Neural crest cell (in vitro differentiated cells): ENCODE measurements around the gene HSPA4. TPM values are rescaled to one million over a fixed set of nuclear protein-coding genes. Genes with fewer than 3 reads are reported as not detected.

ENCODE experiments used
- DNase-seq: peaks from one replicate; pipeline ENCODE4 v3.0.0; 2021; ENCODE audit warnings: low read depth, mixed read lengths, low spot score
- H3K27ac Mint-ChIP-seq: one replicate; pipeline ENCODE4 v1.8.0; 2021; ENCODE audit warnings: mild to moderate bottlenecking, mixed read lengths; ENCODE audit not compliant: unreplicated experiment
- H3K27me3 Mint-ChIP-seq: 2 replicates; pipeline ENCODE4 v1.8.0; 2021; ENCODE audit warnings: low read depth, mild to moderate bottlenecking, mixed read lengths
- H3K36me3 Mint-ChIP-seq: 2 replicates; pipeline ENCODE4 v1.8.0; 2021; ENCODE audit warnings: low read depth, mild to moderate bottlenecking, mixed read lengths
- H3K4me1 Mint-ChIP-seq: 2 replicates; pipeline ENCODE4 v1.8.0; 2021; ENCODE audit warnings: mixed read lengths
- H3K4me3 Mint-ChIP-seq: one replicate; pipeline ENCODE4 v1.8.0; 2021; ENCODE audit warnings: mild to moderate bottlenecking, mixed read lengths
- H3K9me3 Mint-ChIP-seq: 2 replicates; pipeline ENCODE4 v1.8.0; 2021; ENCODE audit warnings: mixed read lengths
- CTCF ChIP-seq: fragments of 200-600 bp; sonication (generic); conservative IDR thresholded peaks from 2 replicates; pipeline ENCODE4 v1.5.0; 2021; ENCODE audit warnings: antibody characterized with exemption, mild to moderate bottlenecking
- total RNA-seq: library from RNA; stranded (reverse); gene quantifications from 2 replicates; pipeline ENCODE4 v1.2.1, GENCODE V29; 2021

Gene HSPA4
- total RNA-seq, 1 donor from 2014 or later = 161 TPM

- H3K36me3 Mint-ChIP-seq = no peaks in the 10 kb centered on the region
Measured at GRCh38 chr5:133117166-133117911, 65.5 kb downstream of the HSPA4 start.

GRCh38 chr5:133117912-133118445, 66.2 kb downstream of the HSPA4 start:
- H3K4me1 Mint-ChIP-seq = no peaks in the 10 kb centered on the region
- H3K36me3 Mint-ChIP-seq = no peaks in the 10 kb centered on the region
- no peak for TF ChIP-seq CTCF
- no peak overlapping the region for H3K4me3 Mint-ChIP-seq
- peak overlapping the region; percentile 19 for H3K27ac Mint-ChIP-seq
- H3K27me3 Mint-ChIP-seq = peaks cover 2% of the 10 kb centered on the region
- DNase-seq = no peak
- no peaks in the 10 kb centered on the region for H3K9me3 Mint-ChIP-seq

More at GRCh38 chr5:133117166-133117911, 65.5 kb downstream of the HSPA4 start:
- Mint-ChIP-seq H3K4me1 (no peaks in the 10 kb centered on the region), H3K27me3 (peaks cover 2% of the 10 kb centered on the region), H3K4me3 (no peak overlapping the region), H3K27ac (no peak overlapping the region), H3K9me3 (no peaks in the 10 kb centered on the region)
- DNase-seq = no peak
- TF ChIP-seq CTCF = no peak

- Mint-ChIP-seq H3K27ac (no peak overlapping the region), H3K4me1 (no peaks in the 10 kb centered on the region), H3K27me3 (peaks cover 2% of the 10 kb centered on the region), H3K4me3 (no peak overlapping the region), H3K36me3 (no peaks in the 10 kb centered on the region), H3K9me3 (no peaks in the 10 kb centered on the region)
- no peak for TF ChIP-seq CTCF
- no peak for DNase-seq
Measured at GRCh38 chr5:133118741-133119140, 66.9 kb downstream of the HSPA4 start.

- Mint-ChIP-seq H3K27me3 (peaks cover 2% of the 10 kb centered on the region), H3K4me1 (no peaks in the 10 kb centered on the region), H3K9me3 (no peaks in the 10 kb centered on the region), H3K4me3 (no peak overlapping the region), H3K27ac (no peak overlapping the region), H3K36me3 (no peaks in the 10 kb centered on the region)
- no peak for TF ChIP-seq CTCF
- DNase-seq = no peak
Measured at GRCh38 chr5:133119233-133119711, 67.5 kb downstream of the HSPA4 start.

GRCh38 chr5:133120156-133120750, 68.4 kb downstream of the HSPA4 start:
- Mint-ChIP-seq H3K4me3 (no peak overlapping the region), H3K9me3 (no peaks in the 10 kb centered on the region), H3K27me3 (peaks cover 2% of the 10 kb centered on the region), H3K36me3 (no peaks in the 10 kb centered on the region), H3K27ac (no peak overlapping the region), H3K4me1 (no peaks in the 10 kb centered on the region)
- DNase-seq = no peak
- TF ChIP-seq CTCF = no peak
